Measurements from ENCODE around the gene CGB5.
"Not testable (repeated sequence)": the region's sequence is repeated elsewhere in the genome, so short reads cannot be mapped to it uniquely, and the experiment has no call there.

Gene CGB5

DNA sequence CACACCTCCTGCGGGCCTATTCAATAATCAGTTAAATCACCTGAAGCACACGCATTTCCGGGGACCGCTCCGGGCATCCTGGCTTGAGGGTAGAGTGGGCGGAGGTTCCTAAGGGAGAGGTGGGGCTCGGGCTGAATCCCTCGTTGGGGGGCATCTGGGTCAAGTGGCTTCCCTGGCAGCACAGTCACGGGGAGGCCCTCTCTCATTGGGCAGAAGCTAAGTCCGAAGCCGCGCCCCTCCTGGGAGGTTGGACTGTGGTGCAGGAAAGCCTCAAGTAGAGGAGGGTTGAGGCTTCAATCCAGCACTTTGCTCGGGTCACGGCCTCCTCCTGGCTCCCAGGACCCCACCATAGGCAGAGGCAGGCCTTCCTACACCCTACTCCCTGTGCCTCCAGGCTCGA is at the start of gene CGB5:
Gene CGB5 (plus strand): TSS at position 301 of the 400 bp plus-strand sequence. CDS start 362 bp downstream, outside the sequence.
- H3K27ac ChIP-seq; DNase-seq; H3K4me3 ChIP-seq (ENCODE audit: low read depth, low read length); H3K27me3 ChIP-seq (replicated peaks); H3K36me3 ChIP-seq (replicated peaks); in situ Hi-C loops (cut with HindIII; ENCODE audit: low pct_ligation_motif_present, low sequenced_read_pairs): not testable (repeated sequence)

DNA sequence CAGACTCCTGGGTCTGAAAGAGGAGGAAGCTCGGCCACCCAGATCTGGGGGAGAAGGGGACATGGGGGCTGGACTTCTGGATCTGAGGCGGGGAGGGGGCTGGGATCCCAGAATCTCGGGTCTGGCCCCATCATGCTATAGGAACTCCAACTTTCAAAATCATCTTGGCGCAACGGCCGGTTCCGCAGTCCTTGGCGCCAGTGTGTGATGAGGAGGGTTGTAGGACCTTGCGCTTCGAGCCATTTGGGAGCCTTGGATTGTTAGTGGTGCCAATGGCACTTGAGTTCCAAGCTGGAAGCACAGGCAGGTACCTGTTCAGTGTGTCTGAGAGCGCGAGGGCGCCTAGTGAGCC is 49.6 kb upstream of the CGB5 start:
- H3K27me3 ChIP-seq (replicated peaks): no peaks in the 10 kb centered on the region
- in situ Hi-C loops (cut with HindIII; ENCODE audit: low pct_ligation_motif_present, low sequenced_read_pairs): no loop called here

GRCh38 chr19:48997972-48998371 is 45.7 kb upstream of the CGB5 start:
- Histone ChIP-seq H3K27ac (no peak overlapping the region), H3K36me3 (replicated peaks) (peaks cover 14% of the 10 kb centered on the region), H3K27me3 (replicated peaks) (no peaks in the 10 kb centered on the region), H3K4me3 (ENCODE audit: low read depth, low read length) (no peak overlapping the region)
- in situ Hi-C loops (cut with HindIII; ENCODE audit: low pct_ligation_motif_present, low sequenced_read_pairs): no loop called here
- DNase-seq: peak; percentile 66
- TF ChIP-seq, protein P1, sequence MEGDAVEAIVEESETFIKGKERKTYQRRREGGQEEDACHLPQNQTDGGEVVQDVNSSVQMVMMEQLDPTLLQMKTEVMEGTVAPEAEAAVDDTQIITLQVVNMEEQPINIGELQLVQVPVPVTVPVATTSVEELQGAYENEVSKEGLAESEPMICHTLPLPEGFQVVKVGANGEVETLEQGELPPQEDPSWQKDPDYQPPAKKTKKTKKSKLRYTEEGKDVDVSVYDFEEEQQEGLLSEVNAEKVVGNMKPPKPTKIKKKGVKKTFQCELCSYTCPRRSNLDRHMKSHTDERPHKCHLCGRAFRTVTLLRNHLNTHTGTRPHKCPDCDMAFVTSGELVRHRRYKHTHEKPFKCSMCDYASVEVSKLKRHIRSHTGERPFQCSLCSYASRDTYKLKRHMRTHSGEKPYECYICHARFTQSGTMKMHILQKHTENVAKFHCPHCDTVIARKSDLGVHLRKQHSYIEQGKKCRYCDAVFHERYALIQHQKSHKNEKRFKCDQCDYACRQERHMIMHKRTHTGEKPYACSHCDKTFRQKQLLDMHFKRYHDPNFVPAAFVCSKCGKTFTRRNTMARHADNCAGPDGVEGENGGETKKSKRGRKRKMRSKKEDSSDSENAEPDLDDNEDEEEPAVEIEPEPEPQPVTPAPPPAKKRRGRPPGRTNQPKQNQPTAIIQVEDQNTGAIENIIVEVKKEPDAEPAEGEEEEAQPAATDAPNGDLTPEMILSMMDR (IDR thresholded peaks at IDR 0.05; ENCODE audit: low read depth, low read length, missing control alignments): peak; percentile 80

More for the DNA sequence above, 49.6 kb upstream of the CGB5 start:
- Histone ChIP-seq H3K36me3 (replicated peaks) (peaks cover 8% of the 10 kb centered on the region), H3K4me3 (ENCODE audit: low read depth, low read length) (peak overlapping the region; percentile 86), H3K27ac (peak overlapping the region; percentile 66)
- DNase-seq: no peak
- TF ChIP-seq, protein P1 (IDR thresholded peaks at IDR 0.05; ENCODE audit: low read depth, low read length, missing control alignments): no peak

DNA sequence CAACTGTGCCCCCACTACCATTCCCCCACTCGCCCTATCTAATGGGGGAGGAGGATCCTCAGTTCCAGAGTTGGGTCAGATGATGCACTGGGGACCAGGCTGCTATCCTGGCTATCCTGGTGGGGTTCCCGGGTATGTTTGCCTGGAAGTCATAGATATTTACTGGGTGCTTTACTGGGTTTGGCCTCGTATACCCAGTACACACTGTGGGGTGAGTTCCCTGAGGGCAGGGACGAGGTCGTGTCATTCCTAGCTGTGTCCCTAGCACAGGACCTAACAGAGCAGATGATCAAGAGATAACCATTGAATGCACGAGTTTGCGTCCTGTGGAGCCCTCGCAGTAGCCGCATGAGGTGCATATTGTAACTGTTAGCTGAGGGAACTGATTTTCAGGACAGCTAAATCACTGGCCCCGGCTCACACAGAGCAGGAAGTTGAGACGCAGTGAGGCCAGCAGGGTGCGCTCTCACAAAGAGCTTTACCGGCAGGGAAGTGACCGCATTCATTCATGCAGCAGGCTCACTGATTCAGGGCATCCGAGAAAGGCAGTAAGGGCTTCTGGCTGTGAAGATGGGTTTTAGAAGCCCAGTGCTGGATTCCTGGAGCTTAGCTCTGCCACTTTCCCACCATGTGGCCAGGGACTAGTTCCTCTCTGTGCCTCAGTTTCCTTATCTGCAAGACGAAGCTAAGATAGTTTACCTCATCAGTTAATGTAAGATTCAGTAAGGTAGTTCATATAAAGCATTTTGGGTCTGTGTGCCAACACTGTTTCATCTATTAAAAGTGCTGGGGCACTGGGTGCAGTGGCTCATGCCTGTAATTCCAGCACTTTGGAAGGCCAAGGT is 43.9 kb upstream of the CGB5 start:
- no peak overlapping the region for H3K27ac ChIP-seq
- TF ChIP-seq, protein P1 (IDR thresholded peaks at IDR 0.05; ENCODE audit: low read depth, low read length, missing control alignments): peak; percentile 90
- H3K27me3 ChIP-seq (replicated peaks): no peaks in the 10 kb centered on the region
- peak; percentile 72 for DNase-seq
- in situ Hi-C loops (cut with HindIII; ENCODE audit: low pct_ligation_motif_present, low sequenced_read_pairs): no loop called here
- H3K36me3 ChIP-seq (replicated peaks): peaks cover 28% of the 10 kb centered on the region
- no peak overlapping the region for H3K4me3 ChIP-seq (ENCODE audit: low read depth, low read length)

GRCh38 chr19:49004133-49004532 is 39.5 kb upstream of the CGB5 start:
- DNase-seq: no peak
- Histone ChIP-seq H3K36me3 (replicated peaks) (peaks cover 59% of the 10 kb centered on the region), H3K4me3 (ENCODE audit: low read depth, low read length) (no peak overlapping the region), H3K27me3 (replicated peaks) (no peaks in the 10 kb centered on the region), H3K27ac (no peak overlapping the region)
- in situ Hi-C loops (cut with HindIII; ENCODE audit: low pct_ligation_motif_present, low sequenced_read_pairs): no loop called here
- TF ChIP-seq, protein P1 (IDR thresholded peaks at IDR 0.05; ENCODE audit: low read depth, low read length, missing control alignments): no peak

DNA sequence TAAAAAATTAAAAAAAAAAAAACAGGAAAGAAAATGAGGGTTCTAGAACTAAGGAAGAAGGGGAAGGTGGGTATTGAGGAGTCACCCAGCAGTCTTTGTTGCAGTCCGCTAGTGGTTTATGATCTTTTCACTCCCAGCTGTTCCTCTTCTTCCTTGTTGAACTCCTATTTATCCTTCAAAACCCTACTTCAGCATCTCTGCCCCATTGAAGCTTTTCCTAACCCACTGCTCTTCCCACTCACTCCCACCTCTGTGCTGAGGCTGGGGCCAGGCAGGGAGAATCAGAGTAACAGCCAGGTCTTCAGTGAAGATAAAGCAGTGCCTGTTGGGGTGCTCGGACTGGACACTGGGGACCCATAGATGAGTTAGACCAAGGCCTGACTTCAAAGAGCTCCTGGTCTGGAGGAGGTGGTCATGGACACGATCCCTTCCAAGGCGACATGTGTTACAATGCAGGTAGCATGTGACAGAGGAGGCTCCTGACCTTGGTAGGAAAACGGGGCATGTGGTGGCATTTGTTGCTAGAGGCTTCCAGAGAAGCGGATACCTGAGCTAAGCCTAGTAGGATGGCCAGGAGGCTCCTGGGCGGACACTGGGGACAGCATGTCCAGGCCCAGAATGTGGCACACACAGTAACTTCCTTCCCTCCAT is 38.6 kb upstream of the CGB5 start:
- Histone ChIP-seq H3K36me3 (replicated peaks) (peaks cover 66% of the 10 kb centered on the region), H3K27ac (no peak overlapping the region), H3K4me3 (ENCODE audit: low read depth, low read length) (no peak overlapping the region), H3K27me3 (replicated peaks) (no peaks in the 10 kb centered on the region)
- DNase-seq: no peak
- in situ Hi-C loops (cut with HindIII; ENCODE audit: low pct_ligation_motif_present, low sequenced_read_pairs): no loop called here
- TF ChIP-seq, protein P1 (IDR thresholded peaks at IDR 0.05; ENCODE audit: low read depth, low read length, missing control alignments): no peak

All from brain microvascular endothelial cell (primary cell).